Endodermal cell (in vitro differentiated cells): ENCODE results near the gene ARF3. TPM values are rescaled to one million over a fixed set of nuclear protein-coding genes. Genes with fewer than 3 reads are reported as not detected.

Experiments
- DNase-seq: peaks from one replicate; pipeline ENCODE4 v3.0.0-alpha.2; 2017
- H3K27ac ChIP-seq: 2 replicates; pipeline ENCODE4 v1.5.1; 2013; ENCODE audit warnings: mild to moderate bottlenecking, low read depth, low read length, moderate library complexity
- H3K27me3 ChIP-seq: 2 replicates; pipeline ENCODE4 v1.6.1; 2013; ENCODE audit warnings: mild to moderate bottlenecking, low read length, moderate library complexity; ENCODE audit not compliant: insufficient read depth, control insufficient read depth, poor library complexity, severe bottlenecking
- H3K36me3 ChIP-seq: 2 replicates; pipeline ENCODE4 v1.7.0; 2013; ENCODE audit warnings: mild to moderate bottlenecking, low read length, moderate library complexity; ENCODE audit not compliant: control insufficient read depth, insufficient read depth
- H3K4me1 ChIP-seq: one replicate; pipeline ENCODE4 v1.7.0; 2013; ENCODE audit warnings: low read length; ENCODE audit not compliant: control insufficient read depth, insufficient read depth
- H3K4me3 ChIP-seq: 2 replicates; pipeline ENCODE4 v1.5.1; 2013; ENCODE audit warnings: mild to moderate bottlenecking, low read length, moderate library complexity
- H3K9ac ChIP-seq: 2 replicates; pipeline ENCODE4 v1.6.1; 2013; ENCODE audit warnings: mild to moderate bottlenecking, low read length, moderate library complexity; ENCODE audit not compliant: poor library complexity, severe bottlenecking; ENCODE audit errors: extremely low read depth
- H3K9me3 ChIP-seq: 2 replicates; pipeline ENCODE4 v1.6.1; 2013; ENCODE audit warnings: mild to moderate bottlenecking, low read length, moderate library complexity; ENCODE audit not compliant: control insufficient read depth
- H3K27ac Mint-ChIP-seq: 2 replicates; pipeline ENCODE4 v1.8.0; 2020; ENCODE audit warnings: mixed read lengths
- H3K27me3 Mint-ChIP-seq: 2 replicates; pipeline ENCODE4 v1.8.0; 2021; ENCODE audit warnings: mild to moderate bottlenecking, mixed read lengths; ENCODE audit not compliant: insufficient read depth
- H3K36me3 Mint-ChIP-seq: 2 replicates; pipeline ENCODE4 v1.8.0; 2020; ENCODE audit warnings: low read depth, mixed read lengths
- H3K4me1 Mint-ChIP-seq: 2 replicates; pipeline ENCODE4 v1.8.0; 2020; ENCODE audit warnings: mixed read lengths
- H3K4me3 Mint-ChIP-seq: 2 replicates; pipeline ENCODE4 v1.8.0; 2020; ENCODE audit warnings: mild to moderate bottlenecking, moderate library complexity, mixed read lengths
- H3K9me3 Mint-ChIP-seq: 2 replicates; pipeline ENCODE4 v1.8.0; 2020; ENCODE audit warnings: mild to moderate bottlenecking, mixed read lengths
- CTCF ChIP-seq: fragments of 200-600 bp; sonication (generic); conservative IDR thresholded peaks from 2 replicates; pipeline ENCODE4 v1.5.0; 2021; ENCODE audit warnings: antibody characterized with exemption, mild to moderate bottlenecking
- WGBS, 2 experiments: methylation state at CpG; one replicate each; pipeline versions ENCODE4 v1.1.5 to v1.1.7; 2013; ENCODE audit warnings: missing lambda C conversion rate in 2 of 2, mixed read lengths in 1 of 2; ENCODE audit not compliant: insufficient coverage in 1 of 2, insufficient read length in 1 of 2; 5-methylcytosine and 5-hydroxymethylcytosine counted together
- total RNA-seq, 2 donors: library from RNA; stranded (reverse); fragmentation: NEBNext Ultra II Directional in 1 of 2; extraction: Animal tissue kit (Norgen Biotek cat#: 25700) in 1 of 2; gene quantifications; 2 replicates in 1 of 2; 3 replicates in 1 of 2; pipeline ENCODE4 v1.2.1, GENCODE V29; 2021

Gene ARF3
- total RNA-seq, 2 donors from 2014 or later, result 237 to 288 TPM

DNA sequence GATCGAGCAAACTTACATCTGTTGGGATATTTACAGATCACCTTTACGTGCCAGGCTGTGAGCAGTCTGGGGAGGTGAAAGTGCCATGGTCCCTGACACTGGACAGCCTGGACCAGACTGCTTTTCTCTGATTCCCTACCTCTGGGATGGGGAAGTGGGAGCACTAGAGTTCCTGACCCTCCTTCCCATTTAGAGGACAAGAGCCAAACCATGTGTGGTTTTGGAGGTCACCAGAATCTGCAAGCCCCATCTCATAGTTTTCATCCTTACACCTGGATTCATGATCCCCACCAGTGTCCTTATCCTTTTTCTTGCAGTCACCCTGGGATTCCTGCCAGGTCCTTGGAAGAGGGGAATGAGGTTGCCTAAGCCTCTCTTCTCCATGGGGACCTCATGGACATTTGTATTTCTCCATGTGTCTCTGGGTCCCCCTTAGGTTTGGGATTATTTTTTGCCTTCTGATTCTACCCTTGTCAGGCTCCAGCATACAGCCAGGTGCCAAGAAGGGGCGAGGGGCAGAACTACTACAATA, 15.7 kb upstream of the ARF3 start:
- H3K27ac Mint-ChIP-seq, result no peak overlapping the region
- H3K27ac ChIP-seq, result no peak overlapping the region
- DNase-seq, result no peak
- 72 to 79% methylated on average over 3 of the region's 3 CpGs for WGBS, 2 experiments
- no peaks in the 10 kb centered on the region for H3K36me3 ChIP-seq
- H3K4me1 Mint-ChIP-seq, result peaks cover 15% of the 10 kb centered on the region
- H3K27me3 ChIP-seq, result peaks cover 100% of the 10 kb centered on the region
- no peak overlapping the region for H3K4me3 Mint-ChIP-seq
- H3K4me1 ChIP-seq, result no peaks in the 10 kb centered on the region
- no peak overlapping the region for H3K4me3 ChIP-seq
- H3K9me3 ChIP-seq, result no peaks in the 10 kb centered on the region
- no peaks in the 10 kb centered on the region for H3K9me3 Mint-ChIP-seq
- H3K27me3 Mint-ChIP-seq, result peaks cover 99% of the 10 kb centered on the region
- no peaks in the 10 kb centered on the region for H3K36me3 Mint-ChIP-seq
- no peak overlapping the region for H3K9ac ChIP-seq
- TF ChIP-seq CTCF, result no peak

GRCh38 chr12:48972213-48972951, 15.1 kb upstream of the ARF3 start:
- 76 to 78% methylated on average over 13 to 23 of the region's 23 CpGs for WGBS, 2 experiments
- no peak overlapping the region for H3K27ac ChIP-seq
- H3K4me3 Mint-ChIP-seq, result peak overlapping the region; percentile 51

DNA sequence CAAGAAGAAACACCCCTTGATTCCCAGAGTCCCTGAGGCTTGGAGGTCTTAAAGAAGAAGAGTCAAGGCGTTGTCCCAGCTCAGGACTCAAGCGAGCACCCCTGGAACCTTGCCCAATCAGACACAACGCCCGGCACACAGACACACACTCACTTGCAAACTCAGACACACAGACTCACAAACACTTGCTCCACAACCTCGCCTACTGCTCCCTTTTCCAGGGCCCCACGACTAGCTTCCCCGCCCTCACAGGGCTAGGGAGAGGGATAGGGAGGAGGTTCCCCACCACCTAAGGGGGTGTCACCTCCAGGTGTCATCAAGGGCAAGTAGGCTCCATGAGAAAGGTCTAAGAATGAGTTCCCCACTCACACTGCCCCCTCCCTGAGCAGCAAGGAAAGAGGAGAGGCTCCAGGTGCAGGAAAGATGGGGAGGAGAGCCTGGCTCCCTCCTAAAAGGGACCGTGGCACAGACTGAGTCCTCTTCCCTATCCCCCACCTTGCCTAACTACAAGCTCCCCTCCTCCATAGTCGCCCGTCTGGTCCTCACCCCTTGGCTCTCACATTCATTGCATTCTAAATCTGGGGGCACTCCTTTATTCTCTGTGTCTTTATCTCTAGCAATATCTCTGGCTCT, 13.5 kb upstream of the ARF3 start:
- TF ChIP-seq CTCF, result no peak
- no peak overlapping the region for H3K9ac ChIP-seq
- Mint-ChIP-seq H3K27me3 (peaks cover 84% of the 10 kb centered on the region), H3K4me3 (peak overlapping the region; percentile 51), H3K27ac (no peak overlapping the region), H3K4me1 (peaks cover 15% of the 10 kb centered on the region), H3K36me3 (no peaks in the 10 kb centered on the region), H3K9me3 (no peaks in the 10 kb centered on the region)
- no peaks in the 10 kb centered on the region for H3K4me1 ChIP-seq
- H3K9me3 ChIP-seq, result no peaks in the 10 kb centered on the region
- 21 to 29% methylated on average over 3 to 7 of the region's 10 CpGs for WGBS, 2 experiments
- no peaks in the 10 kb centered on the region for H3K36me3 ChIP-seq
- peak; percentile 60 for DNase-seq
- peaks cover 83% of the 10 kb centered on the region for H3K27me3 ChIP-seq
- peak overlapping the region; percentile 76 for H3K4me3 ChIP-seq
- H3K27ac ChIP-seq, result no peak overlapping the region

More at GRCh38 chr12:48972213-48972951, 15.1 kb upstream of the ARF3 start:
- DNase-seq, result peak; percentile 72
- Histone ChIP-seq H3K4me3 (no peak overlapping the region), H3K9ac (no peak overlapping the region), H3K27me3 (peaks cover 99% of the 10 kb centered on the region), H3K4me1 (no peaks in the 10 kb centered on the region), H3K36me3 (no peaks in the 10 kb centered on the region), H3K9me3 (no peaks in the 10 kb centered on the region)
- Mint-ChIP-seq H3K36me3 (no peaks in the 10 kb centered on the region), H3K4me1 (peaks cover 15% of the 10 kb centered on the region), H3K9me3 (no peaks in the 10 kb centered on the region), H3K27ac (no peak overlapping the region), H3K27me3 (peaks cover 97% of the 10 kb centered on the region)
- TF ChIP-seq CTCF, result peak; percentile 46
